ENCODE data around the gene ENPP3. TPM values are rescaled to one million over a fixed set of nuclear protein-coding genes. Genes with fewer than 3 reads are reported as not detected.

ENPP3 gene
- total RNA-seq, 1 donor from 2014 or later = not detected

DNA sequence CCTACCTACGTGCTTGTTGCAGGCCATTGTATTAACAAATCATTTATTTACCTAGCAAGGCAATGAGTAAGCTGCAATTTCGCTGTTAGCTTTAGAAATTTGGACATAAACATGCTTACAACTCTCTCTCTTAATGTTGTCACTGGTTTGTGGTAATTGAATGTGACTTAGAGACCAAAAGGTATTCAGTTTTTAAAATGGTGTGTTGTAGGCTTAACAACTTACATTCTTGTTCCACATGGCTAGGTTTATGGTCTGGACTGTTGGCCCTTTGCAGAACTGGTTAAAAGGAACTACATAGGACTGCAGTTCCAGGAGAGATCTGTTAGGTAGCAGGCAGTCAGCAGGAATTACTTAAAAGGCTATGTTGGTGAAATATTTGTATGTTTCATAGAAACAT lies 84.1 kb downstream of the ENPP3 start:
- Mint-ChIP-seq H3K27me3 (ENCODE audit: unreplicated experiment) (peaks cover 2% of the 10 kb centered on the region), H3K4me1 (ENCODE audit: unreplicated experiment) (no peaks in the 10 kb centered on the region)

DNA sequence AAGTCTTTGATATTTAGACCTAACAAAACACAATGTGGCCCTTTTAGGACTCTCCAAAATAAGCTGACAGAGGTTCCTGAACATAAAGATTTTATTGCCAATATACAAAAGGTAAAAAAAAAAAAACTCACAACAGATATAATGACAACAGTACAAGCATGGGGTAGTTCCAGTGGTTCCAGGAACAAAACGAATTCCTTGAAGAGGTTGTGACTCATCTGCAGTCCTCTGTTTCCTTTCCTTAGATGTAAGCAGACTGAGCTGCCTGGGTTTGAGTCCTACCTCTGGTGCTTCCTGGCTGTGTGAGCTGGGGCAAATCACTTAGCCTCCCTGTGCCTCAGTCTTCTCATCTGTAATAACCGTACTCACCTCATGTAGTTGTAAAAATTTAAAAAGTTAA lies 87.0 kb downstream of the ENPP3 start:
- TF ChIP-seq CTCF (IDR thresholded peaks at IDR 0.05) = no peak
- H3K4me1 Mint-ChIP-seq (ENCODE audit: unreplicated experiment) = peaks cover 9% of the 10 kb centered on the region

More for the DNA sequence above, 84.1 kb downstream of the ENPP3 start:
- no peak for TF ChIP-seq CTCF (IDR thresholded peaks at IDR 0.05)
- no peak for DNase-seq (ENCODE audit: extremely low spot score, unreplicated experiment)
- H3K36me3 Mint-ChIP-seq (ENCODE audit: unreplicated experiment) = no peaks in the 10 kb centered on the region
- no peak overlapping the region for H3K27ac Mint-ChIP-seq (ENCODE audit: unreplicated experiment)
- no peaks in the 10 kb centered on the region for H3K9me3 Mint-ChIP-seq (ENCODE audit: unreplicated experiment)
- no peak overlapping the region for H3K4me3 Mint-ChIP-seq (ENCODE audit: unreplicated experiment)

GRCh38 chr6:131727467-131727866 lies 90.4 kb downstream of the ENPP3 start:
- H3K36me3 Mint-ChIP-seq (ENCODE audit: unreplicated experiment) = no peaks in the 10 kb centered on the region

More for the DNA sequence above, 87.0 kb downstream of the ENPP3 start:
- H3K36me3 Mint-ChIP-seq (ENCODE audit: unreplicated experiment) = no peaks in the 10 kb centered on the region
- no peaks in the 10 kb centered on the region for H3K9me3 Mint-ChIP-seq (ENCODE audit: unreplicated experiment)
- no peak for DNase-seq (ENCODE audit: extremely low spot score, unreplicated experiment)
- no peak overlapping the region for H3K27ac Mint-ChIP-seq (ENCODE audit: unreplicated experiment)
- H3K4me3 Mint-ChIP-seq (ENCODE audit: unreplicated experiment) = no peak overlapping the region
- peaks cover 2% of the 10 kb centered on the region for H3K27me3 Mint-ChIP-seq (ENCODE audit: unreplicated experiment)

DNA sequence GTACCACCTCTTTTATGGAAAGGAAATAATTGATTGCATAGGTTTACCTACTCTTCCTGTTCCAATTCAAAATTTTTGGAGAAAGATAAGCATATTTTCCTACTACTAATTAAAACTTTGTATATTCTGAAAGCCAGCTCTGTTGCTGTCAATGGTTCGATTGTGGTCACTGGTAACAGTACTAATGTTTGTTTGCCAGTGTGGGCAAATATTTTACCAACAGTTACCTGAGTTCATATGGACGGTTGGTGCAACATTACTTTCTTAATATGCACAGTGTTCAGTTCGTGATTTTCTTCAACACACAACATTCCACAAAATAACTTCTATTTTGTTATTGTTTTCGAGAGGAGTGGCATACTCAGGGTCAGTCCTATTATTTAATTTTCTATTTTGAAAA lies 90.8 kb downstream of the ENPP3 start:
- DNase-seq (ENCODE audit: extremely low spot score, unreplicated experiment) = no peak
- H3K27ac Mint-ChIP-seq (ENCODE audit: unreplicated experiment) = no peak overlapping the region
- H3K4me1 Mint-ChIP-seq (ENCODE audit: unreplicated experiment) = peaks cover 9% of the 10 kb centered on the region
- no peak overlapping the region for H3K4me3 Mint-ChIP-seq (ENCODE audit: unreplicated experiment)
- no peaks in the 10 kb centered on the region for H3K36me3 Mint-ChIP-seq (ENCODE audit: unreplicated experiment)
- no peaks in the 10 kb centered on the region for H3K27me3 Mint-ChIP-seq (ENCODE audit: unreplicated experiment)
- no peak for TF ChIP-seq CTCF (IDR thresholded peaks at IDR 0.05)
- no peaks in the 10 kb centered on the region for H3K9me3 Mint-ChIP-seq (ENCODE audit: unreplicated experiment)

More at GRCh38 chr6:131727467-131727866, 90.4 kb downstream of the ENPP3 start:
- TF ChIP-seq CTCF (IDR thresholded peaks at IDR 0.05) = no peak
- Mint-ChIP-seq H3K27ac (ENCODE audit: unreplicated experiment) (no peak overlapping the region), H3K9me3 (ENCODE audit: unreplicated experiment) (no peaks in the 10 kb centered on the region), H3K27me3 (ENCODE audit: unreplicated experiment) (no peaks in the 10 kb centered on the region), H3K4me1 (ENCODE audit: unreplicated experiment) (peaks cover 9% of the 10 kb centered on the region), H3K4me3 (ENCODE audit: unreplicated experiment) (no peak overlapping the region)
- DNase-seq (ENCODE audit: extremely low spot score, unreplicated experiment) = no peak

DNA sequence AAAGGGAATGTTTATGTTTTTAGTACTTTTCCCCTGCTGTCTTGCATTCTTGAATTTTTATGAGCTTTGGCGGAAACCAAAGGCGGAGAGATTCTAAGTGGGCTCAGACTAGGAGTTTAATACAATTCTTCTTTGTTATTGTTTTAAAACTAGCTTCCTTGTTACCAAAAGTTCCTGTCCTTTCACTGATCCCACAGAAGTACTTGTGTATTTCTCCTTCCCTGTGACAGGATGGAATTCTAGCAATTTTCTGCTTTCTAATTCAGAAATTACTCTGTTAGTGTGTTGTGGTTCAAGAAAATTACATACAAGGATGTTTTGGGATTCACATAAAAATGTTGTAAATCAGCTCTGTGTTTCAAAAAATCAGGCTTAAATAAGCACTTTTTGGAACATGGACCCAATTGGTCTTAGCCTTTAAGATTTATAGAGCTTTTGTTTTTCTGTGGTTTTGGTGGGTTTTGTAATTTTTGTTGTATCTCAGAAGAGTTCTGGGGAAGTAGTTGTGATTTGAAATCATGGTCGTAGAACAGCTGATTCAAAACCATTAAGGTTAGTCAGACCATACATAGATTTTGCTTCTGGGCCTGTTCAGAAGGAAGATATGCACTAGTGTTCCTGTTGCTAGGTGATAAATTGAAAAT lies 91.3 kb downstream of the ENPP3 start:
- no peak for DNase-seq (ENCODE audit: extremely low spot score, unreplicated experiment)
- no peaks in the 10 kb centered on the region for H3K36me3 Mint-ChIP-seq (ENCODE audit: unreplicated experiment)

More for the DNA sequence above, 91.3 kb downstream of the ENPP3 start:
- peaks cover 12% of the 10 kb centered on the region for H3K4me1 Mint-ChIP-seq (ENCODE audit: unreplicated experiment)
- H3K27me3 Mint-ChIP-seq (ENCODE audit: unreplicated experiment) = no peaks in the 10 kb centered on the region
- no peaks in the 10 kb centered on the region for H3K9me3 Mint-ChIP-seq (ENCODE audit: unreplicated experiment)
- no peak overlapping the region for H3K4me3 Mint-ChIP-seq (ENCODE audit: unreplicated experiment)
- H3K27ac Mint-ChIP-seq (ENCODE audit: unreplicated experiment) = peak overlapping the region; percentile 27
- TF ChIP-seq CTCF (IDR thresholded peaks at IDR 0.05) = no peak

Data from osteocyte (in vitro differentiated cells).